ENCODE results near the gene BNC2.
A peak's percentile ranks its signal among the peaks of the same experiment; 100 is the strongest.

The BNC2 gene

GRCh38 chr9:16475257-16475656 is 395.2 kb downstream of the BNC2 start:
- TF ChIP-seq MAX (IDR thresholded peaks at IDR 0.05), result no peak
- no peak for TF ChIP-seq TEAD4 (IDR thresholded peaks at IDR 0.05)
- no peak for TF ChIP-seq RAD21 (IDR thresholded peaks at IDR 0.05; ENCODE audit: low read depth)
- no peak for TF ChIP-seq EGR1 (IDR thresholded peaks at IDR 0.05)
- no peak for TF ChIP-seq FOXM1 (IDR thresholded peaks at IDR 0.05; ENCODE audit: borderline replicate concordance, low read depth)
- no peak for TF ChIP-seq TAF1 (IDR thresholded peaks at IDR 0.05; ENCODE audit: low read depth)
- no peak for TF ChIP-seq CEBPB (IDR thresholded peaks at IDR 0.05)
- no peak for TF ChIP-seq YY1 (IDR thresholded peaks at IDR 0.05; ENCODE audit: low read depth)
- TF ChIP-seq USF1 (IDR thresholded peaks at IDR 0.05), result no peak
- TF ChIP-seq REST (IDR thresholded peaks at IDR 0.05; ENCODE audit: low read depth), result no peak
- TF ChIP-seq CREB1 (IDR thresholded peaks at IDR 0.05; ENCODE audit: low read depth), result no peak
- TF ChIP-seq NFIC (IDR thresholded peaks at IDR 0.05), result no peak
- no peak for TF ChIP-seq TCF12 (IDR thresholded peaks at IDR 0.05; ENCODE audit: low read depth)
- no peak for TF ChIP-seq EP300 (IDR thresholded peaks at IDR 0.05; ENCODE audit: borderline replicate concordance)
- TF ChIP-seq ZBTB7A (IDR thresholded peaks at IDR 0.05; ENCODE audit: low read depth), result no peak

- no peak for TF ChIP-seq EGR1 (IDR thresholded peaks at IDR 0.05)
- TF ChIP-seq MAX (IDR thresholded peaks at IDR 0.05), result no peak
- no peak for TF ChIP-seq FOXM1 (IDR thresholded peaks at IDR 0.05; ENCODE audit: borderline replicate concordance, low read depth)
- TF ChIP-seq ZBTB7A (IDR thresholded peaks at IDR 0.05; ENCODE audit: low read depth), result no peak
- TF ChIP-seq YY1 (IDR thresholded peaks at IDR 0.05; ENCODE audit: low read depth), result no peak
- no peak for TF ChIP-seq NFIC (IDR thresholded peaks at IDR 0.05)
- TF ChIP-seq TEAD4 (IDR thresholded peaks at IDR 0.05), result no peak
- no peak for TF ChIP-seq CEBPB (IDR thresholded peaks at IDR 0.05)
- TF ChIP-seq RAD21 (IDR thresholded peaks at IDR 0.05; ENCODE audit: low read depth), result no peak
- TF ChIP-seq TAF1 (IDR thresholded peaks at IDR 0.05; ENCODE audit: low read depth), result no peak
- no peak for TF ChIP-seq USF1 (IDR thresholded peaks at IDR 0.05)
- no peak for TF ChIP-seq EP300 (IDR thresholded peaks at IDR 0.05; ENCODE audit: borderline replicate concordance)
- no peak for TF ChIP-seq CREB1 (IDR thresholded peaks at IDR 0.05; ENCODE audit: low read depth)
- TF ChIP-seq REST (IDR thresholded peaks at IDR 0.05; ENCODE audit: low read depth), result no peak
- TF ChIP-seq TCF12 (IDR thresholded peaks at IDR 0.05; ENCODE audit: low read depth), result no peak
Observed at GRCh38 chr9:16469184-16469583, 401.3 kb downstream of the BNC2 start.

- TF ChIP-seq REST (IDR thresholded peaks at IDR 0.05; ENCODE audit: low read depth), result no peak
- TF ChIP-seq TCF12 (IDR thresholded peaks at IDR 0.05; ENCODE audit: low read depth), result no peak
- TF ChIP-seq ZBTB7A (IDR thresholded peaks at IDR 0.05; ENCODE audit: low read depth), result no peak
- TF ChIP-seq FOXM1 (IDR thresholded peaks at IDR 0.05; ENCODE audit: borderline replicate concordance, low read depth), result no peak
- no peak for TF ChIP-seq CEBPB (IDR thresholded peaks at IDR 0.05)
Observed at GRCh38 chr9:16461851-16462250, 408.6 kb downstream of the BNC2 start.

- TF ChIP-seq EGR1 (IDR thresholded peaks at IDR 0.05) (no peak), TEAD4 (IDR thresholded peaks at IDR 0.05) (peak; percentile 80), USF1 (IDR thresholded peaks at IDR 0.05) (no peak), NFIC (IDR thresholded peaks at IDR 0.05) (0 out of 2 replicates have a peak, but pooled peaks have one; percentile 12), CREB1 (IDR thresholded peaks at IDR 0.05; ENCODE audit: low read depth) (no peak), TAF1 (IDR thresholded peaks at IDR 0.05; ENCODE audit: low read depth) (no peak), MAX (IDR thresholded peaks at IDR 0.05) (peak; percentile 59), EP300 (IDR thresholded peaks at IDR 0.05; ENCODE audit: borderline replicate concordance) (peak; percentile 80), TCF12 (IDR thresholded peaks at IDR 0.05; ENCODE audit: low read depth) (peak; percentile 76), CEBPB (IDR thresholded peaks at IDR 0.05) (no peak)
Observed at GRCh38 chr9:16461137-16461840, 409.2 kb downstream of the BNC2 start.

Data from Ishikawa (cell line).